Fibroblast of peridontal ligament (primary cell): ENCODE data around the gene CD300C.
"Not testable (repeated sequence)": the region's sequence is repeated elsewhere in the genome, so short reads cannot be mapped to it uniquely, and the experiment has no call there.

Source experiments
- DNase-seq: peaks from one replicate; pipeline ENCODE4 v3.0.0-alpha.2; 2010; ENCODE audit errors: extremely low read depth

Gene CD300C

DNA sequence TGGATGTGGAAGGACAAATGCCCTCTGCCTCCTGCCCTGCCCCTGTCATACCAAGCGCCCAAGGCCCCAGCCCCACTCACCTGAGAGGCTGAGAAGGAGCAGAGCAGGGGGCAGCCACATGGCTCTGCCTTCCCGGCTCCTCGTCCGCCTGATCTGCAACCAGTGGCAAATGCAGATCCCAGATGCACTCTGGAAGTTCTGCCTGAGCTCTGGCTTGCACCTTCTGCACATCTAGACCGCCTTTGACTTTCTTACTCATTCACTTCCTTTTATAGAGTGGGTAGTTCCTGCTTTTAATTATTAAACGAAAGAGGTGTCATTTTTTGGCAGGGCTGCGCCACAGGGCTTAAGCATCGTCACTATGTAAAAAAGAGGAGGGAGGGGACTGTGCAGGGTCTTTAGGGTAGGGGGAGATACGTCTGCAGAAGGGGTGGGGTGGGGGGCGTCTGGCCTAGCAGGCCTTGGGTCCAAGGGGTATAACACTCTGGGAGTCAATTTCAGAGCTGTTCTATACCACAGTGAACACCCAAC, 14.6 kb downstream of the CD300C start, which contains the start of gene CD300LB:
TSS of gene CD300LB (minus strand) at position 245 of the 531 bp plus-strand sequence. CDS start at position 120, 125 bp downstream.
- DNase-seq: no peak

DNA sequence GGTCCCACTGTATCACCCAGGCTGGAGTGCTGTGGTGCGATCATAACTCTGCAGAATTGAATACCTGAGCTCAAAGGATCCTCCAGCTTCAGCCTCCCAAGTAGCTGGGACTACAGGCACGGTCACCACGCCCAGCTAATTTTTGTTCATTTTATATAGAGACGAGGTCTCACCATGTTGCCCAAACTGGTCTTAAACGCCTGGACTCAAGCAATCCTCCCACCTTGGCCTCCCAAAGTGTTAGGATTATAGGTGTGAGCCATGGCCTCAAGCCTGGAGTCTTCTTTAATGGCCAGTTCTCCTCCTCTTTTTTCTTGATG, 15.1 kb downstream of the CD300C start:
- DNase-seq: no peak

DNA sequence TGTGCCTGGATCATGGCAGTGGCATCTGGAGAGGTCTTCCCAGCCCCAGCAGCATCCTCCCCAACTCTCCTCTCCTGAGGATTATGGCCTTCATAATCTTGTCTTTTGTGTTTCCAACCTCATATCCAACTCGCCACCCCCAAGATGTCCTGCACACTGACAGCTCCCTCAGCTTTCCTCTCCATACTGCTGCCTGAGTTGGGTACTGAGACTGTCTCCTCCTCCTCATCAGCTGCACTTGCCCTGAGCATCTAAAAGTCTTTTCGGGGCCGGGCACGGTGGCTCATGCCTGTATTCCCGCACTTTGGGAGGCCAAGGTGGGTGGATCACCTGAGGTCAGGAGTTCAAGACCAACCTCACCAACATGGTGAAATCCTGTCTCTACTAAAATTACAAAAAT, 16.7 kb downstream of the CD300C start:
- no peak for DNase-seq

DNA sequence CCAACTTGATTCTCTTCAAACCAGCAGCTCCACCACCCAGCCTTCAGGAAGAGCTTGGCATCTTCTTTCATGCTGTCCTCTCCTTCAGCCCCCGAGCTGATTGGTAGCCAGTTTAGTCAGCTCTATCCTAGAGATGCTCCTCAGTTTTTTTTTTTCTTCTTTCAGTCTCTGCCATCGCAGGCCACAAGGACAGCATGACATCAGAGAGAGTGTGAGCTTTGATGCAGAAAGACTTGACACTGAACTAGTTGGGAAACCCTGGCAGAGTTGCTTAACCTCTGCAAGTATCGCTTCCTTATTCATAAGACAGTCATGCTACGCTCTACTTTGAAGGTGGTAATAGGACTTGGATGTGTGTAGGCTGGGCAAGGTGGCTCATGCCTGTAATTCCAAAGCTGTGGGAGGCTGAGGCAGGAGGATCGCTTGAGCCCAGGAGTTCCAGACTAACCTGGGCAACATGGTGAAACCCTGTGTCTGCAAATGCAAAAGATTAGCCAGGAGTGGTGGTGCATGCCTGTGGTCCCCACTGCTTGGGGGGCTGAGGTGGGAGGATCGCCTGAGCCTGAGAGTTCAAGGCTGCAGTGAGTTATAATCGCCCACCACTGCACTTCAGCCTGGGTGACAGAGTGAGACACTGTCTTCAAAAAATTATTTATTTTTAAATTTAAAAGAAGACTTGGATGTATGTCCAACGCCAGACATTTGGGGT, 17.3 kb downstream of the CD300C start:
- no peak for DNase-seq

DNA sequence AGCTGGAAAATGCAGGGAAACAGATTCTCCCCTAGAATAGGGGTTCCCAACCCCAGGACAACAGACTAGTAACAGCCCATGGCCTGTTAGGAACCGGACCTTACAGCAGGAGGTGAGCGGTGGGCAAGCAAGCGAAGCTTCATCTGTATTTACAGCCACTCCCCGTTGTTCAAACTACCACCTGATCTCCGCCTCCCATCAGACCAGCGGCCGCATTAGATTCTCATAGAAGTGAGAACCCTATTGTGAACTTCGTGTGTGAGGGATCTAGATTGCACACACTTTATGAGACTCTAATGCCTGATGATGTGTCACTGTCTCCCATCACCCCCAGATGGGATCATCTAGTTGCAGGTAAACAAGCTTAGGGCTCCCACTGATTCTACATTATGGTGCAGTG, 18.2 kb downstream of the CD300C start:
- DNase-seq: no peak

DNA sequence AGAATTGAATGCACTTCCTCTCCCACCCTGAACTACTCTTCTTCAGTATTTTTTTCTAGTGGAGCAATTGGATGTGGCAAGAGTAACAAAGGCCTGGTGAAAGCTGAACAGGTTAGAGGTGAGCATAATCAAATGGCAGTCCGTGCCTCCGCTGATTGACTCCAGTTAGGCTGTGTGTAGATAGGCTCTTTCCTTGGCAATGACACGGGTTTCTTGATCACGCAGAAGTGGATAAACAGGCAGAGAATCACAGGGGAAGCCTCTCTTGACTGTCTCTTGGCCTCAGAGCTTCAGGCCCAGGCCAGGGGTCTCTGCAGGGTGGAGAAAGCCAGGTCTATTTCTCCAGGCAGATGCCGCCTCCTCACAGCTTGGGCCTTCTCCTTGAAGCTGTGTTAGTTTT, 18.8 kb downstream of the CD300C start:
- no peak for DNase-seq

DNA sequence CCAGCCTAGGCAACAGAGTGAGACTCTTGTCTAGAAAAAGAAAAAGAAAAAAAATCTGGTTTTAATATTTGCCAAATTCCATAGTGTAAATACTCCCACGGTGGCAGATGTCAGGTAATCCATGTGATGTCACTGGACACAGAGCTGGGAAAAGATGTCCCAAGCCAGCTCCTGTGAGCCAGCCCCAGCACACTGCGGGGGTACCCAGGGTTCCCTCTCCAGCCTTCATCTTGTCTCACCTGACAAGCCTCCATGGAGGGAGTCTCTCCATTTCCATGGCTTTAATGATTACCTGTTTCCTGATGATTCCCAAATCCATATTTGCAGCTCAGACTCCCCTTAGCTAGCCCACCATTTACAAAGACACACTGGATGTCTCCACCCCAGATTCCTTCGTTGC, 19.2 kb downstream of the CD300C start:
- DNase-seq: no peak

DNA sequence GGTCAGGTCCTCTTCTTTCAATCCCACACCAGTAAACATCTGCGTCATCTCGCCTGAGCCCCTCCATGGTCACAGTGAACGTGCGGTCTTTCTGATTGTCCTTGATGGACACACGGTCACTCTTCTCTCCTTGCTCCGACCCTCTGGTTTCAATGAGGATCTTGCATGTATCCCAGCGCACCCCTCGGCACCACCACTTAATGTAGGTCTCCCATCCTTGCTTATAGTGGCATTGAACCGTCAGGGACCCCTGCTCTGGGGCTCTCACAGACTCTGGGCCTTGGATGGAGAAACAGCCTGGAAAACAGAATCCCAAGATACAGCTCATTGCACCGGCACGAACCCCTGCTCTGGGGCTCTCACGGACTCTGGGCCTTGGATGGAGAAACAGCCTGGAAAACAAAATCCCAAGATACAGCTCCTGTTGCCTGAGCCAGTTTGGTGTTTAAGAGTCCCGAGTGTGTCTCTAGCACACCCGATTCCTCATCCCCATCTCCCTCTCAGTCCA, 20.1 kb downstream of the CD300C start:
- no peak for DNase-seq

DNA sequence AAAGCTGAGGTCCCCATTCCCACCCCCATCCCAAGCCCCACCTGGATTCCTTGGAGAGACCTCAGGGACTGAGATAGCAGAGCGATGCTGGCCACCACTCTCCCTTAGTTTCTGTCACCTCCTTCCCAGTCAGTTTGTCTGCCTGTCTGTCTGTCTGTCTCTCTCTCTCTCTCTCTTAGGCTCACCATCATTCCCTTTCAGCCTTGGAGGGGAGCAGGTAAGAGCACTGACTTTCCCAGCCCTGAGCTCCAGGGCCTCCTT, 20.5 kb downstream of the CD300C start:
- DNase-seq: no peak

DNA sequence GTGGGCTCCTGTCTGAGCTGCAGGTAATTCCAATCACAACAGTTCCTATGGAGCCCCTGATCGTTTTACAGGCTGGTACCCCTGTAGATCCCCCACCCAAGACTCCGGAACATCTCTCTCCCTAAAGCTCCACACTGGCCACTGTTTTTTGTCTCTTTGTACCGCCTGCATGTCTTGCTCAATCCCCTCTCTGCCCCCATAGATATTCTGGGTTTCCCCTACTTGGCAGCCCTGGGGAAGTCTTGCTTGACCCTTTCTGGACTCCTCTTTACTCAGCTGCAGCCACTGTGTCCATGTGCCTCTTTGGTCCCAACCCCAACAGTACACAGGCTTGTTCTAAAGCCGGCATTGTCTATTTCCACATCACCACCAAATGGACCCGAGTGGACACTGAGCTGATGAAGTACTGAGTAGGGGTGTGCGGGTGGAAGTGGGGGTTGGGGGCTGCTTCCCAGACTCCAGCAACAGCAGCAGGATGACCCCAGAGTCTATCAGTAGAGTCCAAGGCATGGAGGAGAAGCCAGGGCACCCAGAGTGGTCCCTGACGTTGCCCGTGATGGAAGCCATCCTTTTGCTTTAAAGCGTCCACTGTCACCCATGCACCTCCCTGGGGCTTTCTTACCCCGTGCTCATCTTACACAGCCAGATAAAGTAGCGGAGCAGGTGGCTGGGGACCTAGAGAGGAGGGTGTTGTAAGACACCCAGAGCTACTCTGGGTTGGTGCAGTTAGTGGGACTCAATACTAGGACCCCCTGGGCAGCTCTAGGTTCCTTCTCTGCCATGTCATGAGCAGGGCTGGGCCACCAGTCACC, 21.1 kb downstream of the CD300C start:
- no peak for DNase-seq

DNA sequence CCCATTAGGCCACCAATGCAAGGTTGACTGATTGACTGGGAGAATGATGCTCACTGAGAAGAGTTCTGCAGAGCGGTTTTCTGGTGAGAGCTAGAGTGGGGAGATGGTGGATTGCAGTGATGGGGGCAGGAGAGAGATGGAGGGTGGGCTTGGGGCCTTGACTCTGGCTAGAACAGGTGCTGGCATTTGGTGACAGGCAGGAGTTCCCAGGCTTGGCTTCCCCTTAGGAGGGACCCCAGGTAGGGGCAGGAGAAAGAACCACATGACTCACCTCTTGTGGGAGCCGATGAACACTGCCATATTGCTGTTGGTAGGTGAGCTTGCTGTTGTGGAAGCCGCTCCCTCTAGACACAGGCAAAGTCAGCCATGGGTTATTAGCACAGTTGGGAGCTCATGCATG, 22.6 kb downstream of the CD300C start:
- DNase-seq: no peak

DNA sequence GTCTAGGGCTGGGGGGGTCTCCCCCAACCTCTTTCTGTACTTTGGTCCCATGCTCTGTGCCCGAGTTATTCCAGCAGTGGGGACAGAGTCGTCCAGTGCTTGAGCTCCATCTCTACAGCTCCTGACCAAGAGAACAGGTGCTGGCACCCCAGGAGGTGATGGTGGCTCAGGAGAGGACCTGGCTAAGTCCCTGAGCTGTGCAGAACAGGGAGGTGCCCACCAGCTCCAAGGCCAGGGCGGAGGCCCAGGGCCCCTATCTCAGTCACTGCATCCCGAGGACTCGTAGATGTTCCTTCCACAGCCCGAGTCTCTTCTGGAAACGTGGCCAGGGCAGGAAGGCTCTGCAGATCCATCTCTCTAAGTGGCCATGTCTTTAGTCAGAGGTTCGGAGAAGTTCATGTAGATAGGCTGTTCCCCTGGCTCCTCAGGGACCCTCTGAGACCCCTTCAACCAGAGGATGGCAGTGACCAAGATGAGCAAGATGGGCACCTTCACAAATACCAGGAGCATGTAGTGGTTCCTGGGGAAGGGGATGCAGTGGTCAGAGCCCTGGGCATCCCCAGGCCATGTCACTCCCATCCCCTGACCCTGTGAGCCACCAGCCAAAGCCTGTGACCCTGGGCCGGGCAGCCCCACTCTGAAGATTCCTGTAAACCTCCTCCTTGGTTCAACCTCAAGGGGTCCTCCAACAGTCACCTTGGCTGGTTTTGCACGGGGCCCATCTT, 23.4 kb downstream of the CD300C start:
- DNase-seq: no peak

DNA sequence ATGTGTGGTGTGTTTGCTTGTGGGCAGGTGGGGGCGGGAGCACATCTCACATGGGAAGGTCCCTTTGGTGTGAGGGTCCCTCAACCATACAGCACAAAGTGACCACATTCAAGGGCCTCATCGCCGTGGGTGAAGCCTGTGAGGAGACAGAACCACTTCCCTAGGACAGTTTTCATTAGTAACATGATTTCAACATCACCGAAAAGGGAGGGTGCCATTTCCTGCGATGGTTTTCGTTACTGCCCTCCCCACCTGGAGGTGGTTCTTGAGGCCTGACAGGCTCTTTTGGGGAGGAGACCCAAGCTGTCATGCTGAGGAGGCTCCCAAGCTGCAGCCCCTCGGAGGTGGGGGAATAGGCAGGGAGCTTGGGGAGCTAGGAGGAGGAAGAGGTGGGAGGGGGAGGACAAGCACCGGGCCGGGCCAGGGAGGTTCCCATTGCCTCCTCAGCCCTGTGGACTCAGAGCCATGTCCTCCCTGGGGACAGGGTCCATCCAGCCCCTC, 24.2 kb downstream of the CD300C start:
- DNase-seq: no peak

DNA sequence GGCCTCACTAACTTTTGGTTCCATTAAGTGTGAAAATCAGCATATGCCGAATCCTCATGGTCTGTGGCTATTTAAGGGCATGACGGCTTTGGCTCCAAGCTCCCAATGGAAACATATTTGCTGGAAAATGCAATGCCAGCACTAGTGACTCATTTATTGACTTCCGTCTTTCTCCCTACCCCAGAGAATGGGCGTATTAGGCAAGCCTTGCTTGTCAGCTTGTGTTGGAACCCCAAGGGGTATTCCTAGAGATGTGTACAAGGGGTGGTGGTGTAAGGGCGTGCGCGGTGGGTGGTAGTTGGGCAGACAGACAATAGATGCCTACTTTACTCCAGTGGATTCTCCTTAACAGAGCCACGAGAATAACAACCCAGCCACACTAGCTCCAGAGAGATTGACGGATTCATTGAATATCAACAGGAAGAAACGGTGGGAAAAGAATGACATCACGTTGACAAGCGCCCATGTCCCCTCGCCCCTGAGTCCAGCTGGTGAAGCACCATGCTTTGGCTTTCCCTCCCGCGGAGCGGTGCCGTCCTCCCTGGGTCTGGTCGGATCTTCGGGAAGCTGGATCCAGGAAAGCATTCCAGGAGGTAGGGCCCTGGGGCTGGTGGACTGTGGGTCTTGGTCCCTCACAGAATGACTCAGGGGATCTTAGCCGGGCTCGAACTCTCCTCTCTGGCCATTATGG, 25.0 kb downstream of the CD300C start:
- DNase-seq: no peak

DNA sequence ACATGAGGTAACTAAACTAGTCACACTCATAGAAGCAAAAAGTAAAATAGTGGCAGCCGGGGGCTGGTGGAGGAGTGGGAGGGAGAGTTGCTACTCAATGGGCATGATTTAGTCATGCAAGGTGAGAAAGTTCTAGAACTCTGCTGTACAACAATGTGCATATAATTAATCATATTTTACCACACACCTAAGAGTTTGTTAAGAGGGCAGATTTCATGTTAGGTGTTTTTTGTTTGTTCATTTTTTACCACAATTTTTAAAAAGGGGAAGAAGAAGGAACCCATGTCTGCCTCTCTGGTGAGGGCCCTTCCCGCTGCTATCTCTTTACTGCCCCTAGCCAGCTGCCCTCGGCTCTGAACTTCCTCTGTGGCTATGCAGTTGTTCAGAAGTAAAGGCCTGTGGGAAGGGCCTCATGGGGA, 25.9 kb downstream of the CD300C start:
- no peak for DNase-seq

DNA sequence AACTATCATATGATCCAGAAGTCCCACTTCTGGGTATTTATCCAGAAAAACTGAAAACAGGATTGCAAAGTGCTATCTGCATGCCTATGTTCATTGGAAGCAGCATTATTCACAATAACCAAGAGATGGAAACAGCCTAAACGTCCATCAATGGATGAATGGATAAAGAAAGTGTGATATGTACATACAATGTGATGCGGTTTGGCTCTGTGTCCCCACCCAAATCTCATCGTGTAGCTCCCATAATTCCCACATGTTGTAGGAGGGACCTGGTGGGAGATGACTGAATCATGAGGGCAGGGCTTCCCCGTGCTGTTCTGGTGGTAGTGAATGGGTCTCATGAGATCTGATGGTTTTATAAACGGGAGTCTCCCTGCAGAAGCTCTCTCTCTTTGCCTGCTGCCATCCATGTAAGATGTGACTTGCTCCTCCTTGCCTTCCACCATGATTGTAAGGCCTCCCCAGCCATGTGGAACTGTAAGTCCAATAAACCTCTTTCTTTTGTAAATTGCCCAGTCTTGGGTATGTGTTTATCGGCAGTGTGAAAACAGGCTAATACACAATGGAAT, 27.4 kb downstream of the CD300C start:
- DNase-seq: not testable (repeated sequence)

DNA sequence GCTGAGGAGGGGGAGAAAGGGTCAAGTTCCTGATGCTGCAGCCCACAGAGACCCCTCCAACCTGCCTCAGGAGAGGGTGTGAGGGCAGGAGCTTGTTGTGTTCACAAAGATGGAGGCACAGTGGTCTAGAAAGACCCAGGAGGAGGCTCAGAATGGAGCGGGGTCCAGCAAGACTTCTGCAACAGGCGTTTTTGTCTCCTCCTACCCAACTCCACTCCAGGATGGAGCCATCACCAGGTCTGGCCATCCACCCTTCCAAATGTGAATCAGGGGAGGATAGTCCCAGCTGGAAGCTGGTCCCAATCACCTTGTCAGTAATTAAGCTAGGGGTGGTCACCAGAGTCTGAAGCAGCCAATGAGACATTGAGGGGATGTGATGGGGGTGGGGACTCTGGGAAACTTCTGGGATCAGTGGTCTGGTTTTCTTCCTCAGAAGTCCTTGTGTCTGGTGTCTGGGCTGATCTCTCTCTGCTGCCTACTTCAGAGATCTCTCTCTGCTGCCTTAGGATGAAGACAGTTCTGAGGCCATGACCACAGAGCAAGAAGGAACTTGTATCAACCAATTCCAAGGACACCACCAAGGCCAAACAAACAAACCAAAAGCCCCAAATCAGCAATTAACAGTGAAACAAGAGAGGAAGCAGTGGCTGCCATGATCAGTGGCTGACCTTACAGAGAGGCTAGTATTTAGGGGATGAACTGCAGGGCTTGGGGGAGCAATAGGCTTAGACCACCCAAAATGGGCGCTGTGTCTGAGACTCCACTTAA, 29.2 kb downstream of the CD300C start:
- DNase-seq: no peak

DNA sequence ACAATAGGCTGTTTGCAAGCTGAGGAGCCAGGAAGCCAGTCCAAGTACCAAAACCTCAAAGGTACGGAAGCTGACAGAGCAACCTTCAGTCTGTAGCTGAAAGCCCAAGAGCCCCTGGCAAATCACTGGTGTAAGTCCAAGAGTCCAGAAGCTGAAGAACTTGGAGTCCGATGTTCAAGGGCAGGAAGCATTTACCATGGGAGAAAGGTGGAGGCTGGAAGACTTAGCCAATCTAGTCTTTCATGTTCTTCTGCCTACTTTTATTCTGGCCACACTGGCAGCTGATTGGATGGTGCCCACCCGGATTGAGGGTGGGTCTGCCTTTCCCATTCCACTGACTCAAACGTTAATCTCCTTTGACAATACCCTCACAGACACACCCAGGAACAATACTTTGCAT, 30.0 kb downstream of the CD300C start:
- DNase-seq: no peak

DNA sequence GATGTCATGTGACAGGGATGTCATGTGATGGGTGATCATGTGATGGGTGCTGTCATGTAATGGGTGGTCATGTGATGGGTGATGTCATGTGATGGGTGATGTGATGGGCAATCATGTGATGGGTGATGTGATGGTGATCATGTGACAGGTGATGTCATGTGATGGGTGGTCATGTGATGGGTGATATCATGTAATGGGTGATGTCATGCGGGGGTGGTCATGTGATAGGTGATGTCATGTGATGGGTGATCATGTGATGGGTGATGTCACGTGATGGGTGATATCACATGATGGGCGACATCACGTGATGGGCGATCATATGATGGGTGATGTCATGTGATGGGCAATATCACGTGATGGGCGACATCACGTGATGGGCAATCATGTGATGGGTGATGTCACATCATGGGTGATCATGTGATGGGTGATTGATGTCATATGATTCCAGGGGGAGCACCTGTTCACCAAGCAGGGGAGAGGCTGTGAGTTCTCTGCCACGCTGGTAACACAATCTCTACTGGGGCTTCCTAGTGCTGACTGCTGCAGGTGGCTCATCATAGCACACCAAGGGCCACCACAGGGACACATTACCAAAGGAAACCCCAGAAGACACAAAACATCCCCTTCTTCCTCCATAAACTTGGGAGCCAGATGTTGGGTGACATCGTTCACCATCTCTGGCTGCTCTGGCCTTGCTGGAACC, 31.1 kb downstream of the CD300C start:
- DNase-seq: no peak
